Measurements from ENCODE around the gene SLC25A47.
"Not testable (repeated sequence)": the region's sequence is repeated elsewhere in the genome, so short reads cannot be mapped to it uniquely, and the experiment has no call there.

The SLC25A47 gene

DNA sequence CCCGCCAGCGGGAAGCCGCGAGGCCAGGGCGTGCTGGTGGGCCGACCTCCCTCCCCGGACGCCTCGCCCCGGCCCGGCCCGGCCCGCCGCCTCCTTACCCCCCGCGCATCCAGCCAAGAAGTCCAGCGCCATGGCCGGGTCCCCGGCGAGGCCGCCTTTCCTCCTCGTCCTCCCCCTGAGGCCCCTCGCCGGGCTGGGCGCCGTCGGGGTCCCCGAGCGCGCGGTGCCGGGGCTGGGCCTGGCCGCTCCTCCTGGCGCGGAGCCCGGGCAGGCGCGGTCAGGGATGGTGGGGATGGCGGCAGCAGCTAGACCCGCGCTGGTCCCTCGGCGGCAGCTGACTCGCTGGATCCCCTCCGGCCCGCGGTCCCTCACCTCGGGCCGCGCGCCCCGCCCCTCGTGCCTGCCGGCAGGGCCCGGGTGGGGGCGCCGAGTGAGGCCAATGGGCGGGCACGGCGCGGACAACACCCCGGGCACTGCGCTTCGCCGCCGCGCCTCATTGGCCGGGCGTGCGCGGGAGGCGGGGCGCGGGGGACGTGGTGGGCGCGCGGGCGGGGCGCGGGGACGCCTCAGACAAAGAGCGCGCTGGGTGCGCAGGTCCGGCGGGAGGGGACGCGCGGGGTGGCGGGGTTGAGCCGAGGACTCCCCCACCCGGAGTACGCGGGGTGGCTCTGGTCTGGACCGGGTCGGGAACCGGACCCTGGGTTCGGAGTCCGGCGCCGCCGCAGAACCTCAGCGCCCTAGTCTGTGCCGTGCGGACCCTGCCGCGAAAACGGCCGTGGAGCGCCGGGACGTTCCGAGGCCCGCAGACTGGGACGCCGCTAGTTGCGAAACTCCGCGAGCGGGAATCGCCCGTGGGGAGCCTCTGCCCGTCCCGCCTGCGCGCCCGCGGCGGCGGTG, 16.8 kb upstream of the SLC25A47 start, which contains the start of gene SLC25A29:
Gene SLC25A29, minus strand, starts transcription at position 344 of the 897 bp plus-strand sequence. Its CDS starts 212 bp downstream, at position 132.
- Histone ChIP-seq H3K36me3 (ENCODE audit: insufficient read depth, low read length) (peaks cover 4% of the 10 kb centered on the region), H3K9me3 (ENCODE audit: control insufficient read depth, insufficient read depth, low read length) (no peaks in the 10 kb centered on the region), H3K9ac (ENCODE audit: low read depth, low read length) (peak within 1 kb of the TSS; percentile 87), H3K4me1 (ENCODE audit: insufficient read depth, low read length) (peaks cover 27% of the 10 kb centered on the region; the same call in 1 of the 2 replicates)

DNA sequence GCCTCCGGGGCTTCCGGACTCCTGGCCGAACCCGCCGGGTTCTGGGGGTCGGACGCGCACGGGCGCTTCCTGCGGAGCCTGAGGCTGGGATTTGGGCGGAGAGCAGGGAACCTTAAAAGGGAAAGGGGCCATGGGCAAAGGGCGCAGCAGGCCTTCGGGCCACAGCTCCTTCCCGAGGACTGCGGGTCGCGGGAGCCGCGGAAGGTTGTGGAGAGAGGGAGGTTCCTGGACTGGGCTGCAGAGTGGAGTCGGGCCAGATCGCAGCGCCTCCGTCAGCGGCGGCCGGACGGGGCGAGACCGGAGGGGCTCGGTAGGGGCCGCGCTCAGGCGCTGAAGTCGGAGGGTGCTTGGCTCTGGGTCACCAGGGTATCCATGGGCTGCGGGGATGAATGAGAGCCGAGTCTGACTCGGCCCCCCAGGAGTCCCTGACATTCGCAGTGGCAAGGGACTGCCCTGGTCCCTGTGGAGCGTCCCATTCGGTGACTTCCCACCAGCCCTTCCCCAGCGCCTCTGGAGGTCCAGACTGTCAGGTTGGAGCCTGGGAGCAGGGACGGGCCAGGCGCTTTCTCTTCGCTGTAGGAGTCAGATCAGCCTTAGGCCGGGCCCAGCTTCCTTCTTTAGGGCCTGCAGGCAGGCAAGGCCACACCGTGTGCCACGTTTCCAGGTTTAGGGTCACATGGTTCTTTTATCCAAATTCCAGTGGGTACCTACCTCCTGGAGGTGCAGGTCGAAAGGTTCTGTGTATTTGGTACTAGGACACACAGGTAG, 16.0 kb upstream of the SLC25A47 start:
- Histone ChIP-seq H3K9me3 (ENCODE audit: control insufficient read depth, insufficient read depth, low read length) (no peaks in the 10 kb centered on the region), H3K4me1 (ENCODE audit: insufficient read depth, low read length) (peaks cover 29% of the 10 kb centered on the region; the same call in 1 of the 2 replicates), H3K36me3 (ENCODE audit: insufficient read depth, low read length) (peaks cover 4% of the 10 kb centered on the region), H3K9ac (ENCODE audit: low read depth, low read length) (peak overlapping the region; percentile 87)

DNA sequence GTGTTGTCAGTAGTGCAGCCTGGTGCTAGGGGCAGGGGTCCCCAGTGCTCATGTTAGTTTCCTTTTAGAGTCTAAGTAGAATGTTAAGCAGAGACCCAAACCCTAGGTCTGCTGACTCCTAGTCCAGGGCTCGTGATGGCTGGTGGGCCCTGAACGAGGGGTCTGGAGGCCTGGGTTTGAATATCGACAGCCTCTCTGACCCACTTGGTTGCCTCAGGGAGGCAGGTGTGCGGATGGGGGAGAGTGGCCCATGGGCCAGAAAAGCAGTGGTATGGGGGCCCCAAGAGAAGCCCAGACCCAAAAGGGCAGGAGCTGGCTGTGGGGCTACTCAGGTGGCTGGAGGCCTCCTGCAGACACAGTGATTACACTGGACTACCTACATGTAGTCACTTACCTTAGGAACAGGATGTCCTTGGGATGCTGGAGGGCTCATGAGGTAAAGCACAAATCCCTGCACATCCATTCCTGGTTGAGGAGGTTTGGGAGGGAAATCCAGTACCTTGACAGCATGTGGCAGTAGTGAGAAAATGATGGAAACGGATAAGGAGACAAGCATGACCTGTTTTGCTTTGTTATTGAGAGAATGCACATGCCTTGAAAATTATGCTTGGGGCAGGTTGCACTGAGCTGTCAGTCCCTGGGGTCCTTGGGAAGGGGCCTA, 15.2 kb upstream of the SLC25A47 start:
- H3K9ac ChIP-seq (ENCODE audit: low read depth, low read length) = peak overlapping the region; percentile 87
- peaks cover 4% of the 10 kb centered on the region for H3K36me3 ChIP-seq (ENCODE audit: insufficient read depth, low read length)
- peaks cover 35% of the 10 kb centered on the region; the same call in 1 of the 2 replicates for H3K4me1 ChIP-seq (ENCODE audit: insufficient read depth, low read length)
- H3K9me3 ChIP-seq (ENCODE audit: control insufficient read depth, insufficient read depth, low read length) = no peaks in the 10 kb centered on the region

DNA sequence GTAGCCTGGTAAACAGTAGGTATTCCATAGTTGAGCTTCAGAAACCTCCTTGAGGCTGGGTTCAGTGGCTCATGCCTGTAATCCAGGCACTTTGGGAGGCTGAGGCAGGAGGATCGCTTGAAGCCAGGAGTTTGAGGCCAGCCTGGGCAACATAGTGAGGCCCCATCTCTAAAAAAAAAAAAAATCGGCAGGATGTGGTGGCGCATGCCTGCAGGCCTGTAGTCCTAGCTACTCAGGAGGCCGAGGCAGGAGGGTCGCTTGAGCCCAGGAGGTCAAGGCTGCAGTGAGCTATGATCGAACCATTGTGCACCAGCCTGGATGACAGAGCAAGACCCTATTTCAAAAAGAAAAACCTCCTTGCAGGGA, 14.7 kb upstream of the SLC25A47 start:
- H3K9ac ChIP-seq (ENCODE audit: low read depth, low read length) = not testable (repeated sequence)
- H3K4me1 ChIP-seq (ENCODE audit: insufficient read depth, low read length) = peaks cover 33% of the 10 kb centered on the region; the same call in 1 of the 2 replicates

DNA sequence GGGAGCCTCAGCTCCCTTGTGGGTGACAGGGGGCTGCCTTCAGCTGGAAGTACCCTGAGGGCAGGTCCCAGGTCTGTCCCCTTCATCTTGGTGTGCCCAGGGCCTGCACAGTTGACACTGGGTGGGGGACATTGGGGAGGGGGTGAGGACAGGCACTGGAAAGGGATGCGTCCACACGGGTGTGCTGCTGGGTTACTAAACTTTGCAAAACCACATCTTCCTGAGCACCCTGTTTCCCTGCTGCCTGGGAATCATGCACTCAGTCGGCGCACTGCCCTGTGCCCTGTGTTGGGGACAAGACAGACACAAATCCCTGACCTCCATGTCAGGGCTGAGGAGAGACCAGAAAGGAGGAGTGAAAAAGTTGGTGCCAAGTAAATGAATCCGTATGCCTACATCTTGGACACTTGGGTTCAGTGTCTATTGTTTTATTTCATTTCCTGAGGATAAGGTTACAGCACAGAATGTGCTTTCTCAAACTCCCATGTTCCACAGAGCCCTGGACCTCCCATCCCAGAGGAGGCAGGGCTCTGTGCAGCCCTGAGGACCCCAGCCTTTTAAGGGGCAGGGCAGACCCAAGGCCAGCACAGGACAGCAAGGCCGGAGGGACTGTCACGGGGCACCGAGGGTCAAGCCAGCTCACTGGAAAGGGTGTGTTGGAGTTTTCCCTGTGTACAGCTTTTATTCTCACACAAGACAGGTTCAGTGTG, 14.0 kb upstream of the SLC25A47 start:
- peaks cover 27% of the 10 kb centered on the region; the same call in 1 of the 2 replicates for H3K4me1 ChIP-seq (ENCODE audit: insufficient read depth, low read length)
- H3K9ac ChIP-seq (ENCODE audit: low read depth, low read length) = no peak overlapping the region
- H3K9me3 ChIP-seq (ENCODE audit: control insufficient read depth, insufficient read depth, low read length) = no peaks in the 10 kb centered on the region
- peaks cover under 1% of the 10 kb centered on the region; the same call in 1 of the 2 replicates for H3K36me3 ChIP-seq (ENCODE audit: insufficient read depth, low read length)

More for the DNA sequence above, 14.7 kb upstream of the SLC25A47 start:
- not testable (repeated sequence) for H3K36me3 ChIP-seq (ENCODE audit: insufficient read depth, low read length); H3K9me3 ChIP-seq (ENCODE audit: control insufficient read depth, insufficient read depth, low read length)

DNA sequence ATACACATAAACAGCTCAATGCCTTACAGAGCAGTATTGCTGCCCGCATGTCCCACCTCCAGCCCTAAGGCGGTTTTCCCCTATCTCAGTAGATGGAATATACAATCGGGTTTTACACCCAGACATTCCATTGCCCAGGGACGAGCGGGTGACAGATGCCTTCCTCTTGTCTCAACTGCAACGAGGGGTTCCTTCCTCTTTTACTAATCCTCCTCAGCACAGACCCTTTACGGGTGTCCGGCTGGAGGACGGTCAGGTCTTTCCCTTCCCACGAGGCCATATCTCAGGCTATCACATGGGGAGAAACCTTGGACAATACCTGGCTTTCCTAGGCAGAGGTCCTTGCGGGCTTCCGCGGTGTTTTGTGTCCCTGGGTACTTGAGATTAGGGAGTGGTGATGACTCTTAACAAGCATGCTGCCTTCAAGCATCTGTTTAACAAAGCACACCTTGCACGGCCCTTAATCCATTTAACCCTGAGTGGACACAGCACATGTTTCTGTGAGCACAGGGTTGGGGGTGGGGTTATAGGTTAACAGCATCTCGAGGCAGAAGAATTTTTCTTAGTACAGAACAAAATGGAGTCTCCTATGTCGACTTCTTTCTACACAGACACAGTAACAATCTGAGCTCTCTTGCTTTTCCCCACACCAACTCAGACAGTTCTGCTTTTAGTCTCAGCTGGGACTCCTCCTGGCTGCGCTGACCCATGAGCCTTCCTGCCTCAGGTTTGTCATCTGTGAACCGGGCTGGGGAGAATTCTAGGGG, 10.8 kb upstream of the SLC25A47 start:
- H3K9ac ChIP-seq (ENCODE audit: low read depth, low read length) = not testable (repeated sequence)
- peaks cover 22% of the 10 kb centered on the region; the same call in 1 of the 2 replicates for H3K4me1 ChIP-seq (ENCODE audit: insufficient read depth, low read length)

DNA sequence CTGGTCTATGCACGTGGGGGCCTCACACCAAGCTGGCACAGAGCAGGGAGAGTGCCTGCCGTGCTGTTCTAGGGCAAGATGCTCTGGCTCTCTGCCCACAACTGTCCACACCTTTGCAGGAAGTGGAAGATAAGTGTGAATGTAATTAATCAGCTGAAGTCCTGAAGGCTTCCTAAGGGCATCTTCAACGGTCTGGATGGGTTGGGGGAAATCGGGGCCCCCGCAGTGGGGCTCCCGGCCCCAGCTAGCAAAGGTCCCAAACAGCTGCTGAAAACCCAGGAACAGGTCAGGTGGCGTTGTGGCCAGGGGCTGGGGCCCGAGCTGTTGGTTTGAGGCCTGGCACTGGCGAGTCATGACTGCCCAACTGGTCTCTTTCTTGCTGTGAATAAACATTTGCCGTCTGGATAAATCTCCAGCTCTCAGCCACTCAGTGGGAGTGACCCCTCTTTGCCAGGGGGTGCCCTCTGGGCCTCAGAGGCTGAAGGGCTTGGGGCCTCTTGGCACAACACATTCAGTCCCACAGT, 10.2 kb upstream of the SLC25A47 start:
- no peaks in the 10 kb centered on the region for H3K9me3 ChIP-seq (ENCODE audit: control insufficient read depth, insufficient read depth, low read length)
- no peak overlapping the region for H3K9ac ChIP-seq (ENCODE audit: low read depth, low read length)
- peaks cover 18% of the 10 kb centered on the region; the same call in 1 of the 2 replicates for H3K4me1 ChIP-seq (ENCODE audit: insufficient read depth, low read length)
- H3K36me3 ChIP-seq (ENCODE audit: insufficient read depth, low read length) = no peaks in the 10 kb centered on the region

More for the DNA sequence above, 10.8 kb upstream of the SLC25A47 start:
- H3K36me3 ChIP-seq (ENCODE audit: insufficient read depth, low read length); H3K9me3 ChIP-seq (ENCODE audit: control insufficient read depth, insufficient read depth, low read length): not testable (repeated sequence)

DNA sequence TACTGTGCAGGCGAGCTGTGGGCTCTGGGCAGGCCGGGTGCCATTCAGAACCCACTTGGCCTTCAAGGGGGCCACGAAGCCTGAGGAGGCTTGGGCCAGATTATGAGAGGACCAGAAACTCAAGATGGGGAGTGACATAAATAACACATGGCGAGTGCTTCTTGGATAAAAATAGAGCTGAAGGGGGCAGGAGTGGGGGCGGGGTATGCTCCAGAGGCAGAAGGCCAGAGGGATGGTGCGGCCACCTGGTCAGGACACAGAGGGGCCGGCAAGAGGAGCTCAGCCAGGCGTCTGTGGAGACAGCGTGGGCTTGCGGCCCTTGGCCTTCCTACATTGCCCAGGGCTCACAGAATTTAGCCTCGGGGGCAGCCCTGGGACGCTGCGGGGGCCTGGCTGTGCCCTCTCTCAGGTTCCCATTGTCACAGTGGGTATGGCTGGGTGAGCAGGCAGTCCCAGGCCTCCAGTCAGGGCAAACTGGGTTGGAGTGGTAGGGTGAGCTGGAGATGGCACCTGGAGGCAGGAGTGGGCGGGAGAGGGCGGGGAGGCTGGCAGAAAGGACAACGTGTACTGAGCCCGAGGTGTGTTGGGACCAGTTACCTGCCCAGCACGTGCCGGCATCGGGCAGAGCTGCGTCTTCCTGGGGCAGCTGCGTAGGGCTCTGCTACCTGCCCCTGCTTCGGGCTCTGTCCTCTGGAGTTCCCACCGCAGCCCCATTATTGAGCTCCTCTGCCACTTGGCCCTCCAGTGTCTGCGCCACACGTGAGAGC, 9.5 kb upstream of the SLC25A47 start:
- Histone ChIP-seq H3K36me3 (ENCODE audit: insufficient read depth, low read length) (no peaks in the 10 kb centered on the region), H3K4me1 (ENCODE audit: insufficient read depth, low read length) (peaks cover 15% of the 10 kb centered on the region; the same call in 1 of the 2 replicates), H3K9me3 (ENCODE audit: control insufficient read depth, insufficient read depth, low read length) (no peaks in the 10 kb centered on the region), H3K9ac (ENCODE audit: low read depth, low read length) (no peak overlapping the region)

DNA sequence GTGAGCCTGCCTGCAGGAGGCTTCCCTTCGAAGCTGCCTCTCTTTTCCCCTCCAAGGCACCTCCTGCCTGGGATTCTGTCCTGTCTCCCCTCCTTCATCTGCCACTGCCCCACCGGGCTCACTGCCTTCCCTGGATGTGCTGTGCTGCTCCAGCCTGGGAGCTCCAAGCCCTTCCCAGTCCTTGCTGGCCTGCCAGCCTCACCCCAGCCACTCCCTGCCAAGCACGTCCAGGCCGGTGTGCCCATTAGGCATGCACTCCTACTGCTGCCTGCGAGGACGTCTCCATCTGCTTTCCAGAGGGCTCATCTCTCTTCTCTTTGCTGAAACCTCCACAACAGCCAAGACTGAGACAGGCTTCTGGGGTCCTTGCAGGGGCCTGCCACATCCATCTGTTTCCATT, 8.4 kb upstream of the SLC25A47 start:
- no peaks in the 10 kb centered on the region for H3K36me3 ChIP-seq (ENCODE audit: insufficient read depth, low read length)
- peaks cover 13% of the 10 kb centered on the region; the same call in 1 of the 2 replicates for H3K4me1 ChIP-seq (ENCODE audit: insufficient read depth, low read length)
- H3K9me3 ChIP-seq (ENCODE audit: control insufficient read depth, insufficient read depth, low read length) = no peaks in the 10 kb centered on the region
- no peak overlapping the region for H3K9ac ChIP-seq (ENCODE audit: low read depth, low read length)

DNA sequence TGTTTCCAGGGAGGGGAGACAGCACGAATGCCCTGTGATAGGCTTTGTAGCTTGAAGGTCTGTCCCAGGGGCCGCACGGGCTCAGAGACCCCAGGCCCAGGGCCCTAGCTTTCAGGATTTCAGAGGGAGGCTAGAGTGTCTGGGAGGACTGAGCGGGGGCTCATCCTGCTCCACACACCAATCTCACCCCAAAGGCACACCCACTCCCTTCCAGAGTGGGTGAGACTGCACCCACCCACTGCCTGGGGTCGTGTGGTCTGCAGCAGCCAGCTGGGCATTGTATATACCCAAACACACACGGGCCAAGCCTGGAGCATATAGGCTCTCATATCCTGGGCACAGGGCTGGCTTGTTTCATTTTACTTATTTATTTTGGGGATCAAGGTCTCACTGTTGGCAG, 5.8 kb upstream of the SLC25A47 start:
- no peaks in the 10 kb centered on the region for H3K36me3 ChIP-seq (ENCODE audit: insufficient read depth, low read length)
- H3K9me3 ChIP-seq (ENCODE audit: control insufficient read depth, insufficient read depth, low read length) = no peaks in the 10 kb centered on the region
- no peak overlapping the region for H3K9ac ChIP-seq (ENCODE audit: low read depth, low read length)
- H3K4me1 ChIP-seq (ENCODE audit: insufficient read depth, low read length) = peaks cover 3% of the 10 kb centered on the region; the same call in 1 of the 2 replicates

DNA sequence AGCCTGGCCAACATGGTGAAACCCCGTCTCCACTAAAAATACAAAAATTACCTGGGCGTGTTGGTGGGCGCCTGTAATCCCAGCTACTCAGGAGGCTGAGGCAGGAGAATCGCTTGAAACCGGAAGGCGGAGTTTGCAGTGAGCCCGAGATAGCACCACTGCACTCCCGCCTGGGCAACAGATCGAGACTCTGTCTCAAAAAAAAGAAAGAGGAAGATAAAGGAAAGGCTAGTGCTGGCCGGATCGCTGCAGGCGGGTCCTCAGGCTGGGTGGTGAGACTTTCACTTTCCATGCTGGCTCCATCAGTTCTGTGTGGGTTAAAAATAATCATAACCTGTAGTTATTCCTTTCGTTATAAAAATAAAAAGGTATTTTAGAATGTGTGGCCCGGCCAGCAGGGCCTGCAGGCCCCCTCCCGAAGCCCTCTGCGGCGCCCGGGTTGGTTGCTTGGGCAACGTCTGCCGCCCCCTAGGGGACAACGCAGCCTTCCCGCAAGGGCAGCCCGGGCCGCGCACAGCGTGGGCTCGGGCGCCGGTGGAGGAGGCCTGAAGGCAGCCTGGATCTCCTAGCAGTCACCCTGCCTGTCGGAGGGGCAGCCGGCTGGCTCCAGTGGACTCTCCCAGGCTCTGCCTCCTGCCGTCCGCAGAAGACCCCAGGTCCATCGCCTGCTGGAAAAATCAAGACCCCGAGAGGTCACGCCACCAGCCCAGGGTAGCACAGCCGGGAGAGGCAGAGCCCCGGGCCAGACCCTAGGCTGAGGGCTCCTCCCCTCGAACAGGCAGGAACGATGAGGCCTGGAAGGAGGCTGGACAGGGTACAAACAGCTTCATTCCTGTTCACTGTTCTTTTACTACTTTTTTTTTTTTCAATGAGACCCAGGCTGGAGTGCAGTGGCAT, 5.0 kb upstream of the SLC25A47 start:
- Histone ChIP-seq H3K36me3 (ENCODE audit: insufficient read depth, low read length) (no peaks in the 10 kb centered on the region), H3K9me3 (ENCODE audit: control insufficient read depth, insufficient read depth, low read length) (no peaks in the 10 kb centered on the region), H3K9ac (ENCODE audit: low read depth, low read length) (no peak overlapping the region), H3K4me1 (ENCODE audit: insufficient read depth, low read length) (no peaks in the 10 kb centered on the region; the same call in 1 of the 2 replicates)

All from ES-I3 (cell line).